Panc1 (cell line): ENCODE measurements around the gene SULT2B1. TPM values are rescaled to one million over a fixed set of nuclear protein-coding genes. Genes with fewer than 3 reads are reported as not detected.

Source experiments
- ATAC-seq: fragments of 200-7000 bp; cut with Tn5 transposase; 2 replicates; pipeline ENCODE4 v1.9.1; 2020; ENCODE audit warnings: mild to moderate bottlenecking, moderate library complexity
- BruUV-seq: library from RNA; stranded (reverse); fragments of 400-500 nt; replicated peaks from 2 replicates; lab custom pipeline; 2021; lab: Mats Ljungman, UMichigan
- CTCF ChIA-PET: fragments of 300-600 bp; sonication (Branson Sonifier 250); formaldehyde crosslinking; loops from one replicate; lab custom pipeline; 2022; ENCODE audit warnings: antibody characterized with exemption; lab: Charles Lee
- POLR2A ChIA-PET: fragments of 300-600 bp; sonication (Branson Sonifier 250); formaldehyde crosslinking; loops from one replicate; lab custom pipeline; 2022; ENCODE audit warnings: antibody characterized with exemption; lab: Charles Lee
- DNase-seq: peaks from one replicate; pipeline ENCODE4 v3.0.0-alpha.2; 2010; ENCODE audit warnings: low read depth, low spot score
- H3K27ac ChIP-seq: 2 replicates; pipeline ENCODE4 v1.5.1; 2011; ENCODE audit warnings: mild to moderate bottlenecking, low read length, inconsistent platforms
- H3K27me3 ChIP-seq: fragments of 200-500 bp; sonication (Bioruptor generic); 2 replicates; pipeline ENCODE4 v1.6.0; 2014; ENCODE audit warnings: low read length, inconsistent platforms; ENCODE audit not compliant: control insufficient read depth, insufficient read depth
- H3K36me3 ChIP-seq: fragments of 200-500 bp; sonication (Bioruptor generic); 2 replicates; pipeline ENCODE4 v1.5.1; 2014; ENCODE audit warnings: inconsistent platforms, mild to moderate bottlenecking, low read length, moderate library complexity; ENCODE audit not compliant: control insufficient read depth, insufficient read depth
- H3K4me1 ChIP-seq: 2 replicates; pipeline ENCODE4 v1.5.1; 2011; ENCODE audit warnings: inconsistent platforms, mild to moderate bottlenecking, low read length, moderate library complexity; ENCODE audit not compliant: control insufficient read depth, insufficient read depth
- H3K4me3 ChIP-seq, 2 experiments: 2 replicates each; pipeline ENCODE4 v1.5.1; 2011 to 2012; ENCODE audit warnings: low read depth in 2 of 2, low read length in 2 of 2, mild to moderate bottlenecking in 2 of 2, inconsistent platforms in 1 of 2, moderate library complexity in 1 of 2
- H3K9me3 ChIP-seq: fragments of 200-500 bp; sonication (Bioruptor generic); 2 replicates; pipeline ENCODE4 v1.5.1; 2014; ENCODE audit warnings: low read depth, mild to moderate bottlenecking, inconsistent platforms, low read length, moderate library complexity; ENCODE audit not compliant: control insufficient read depth, insufficient read depth
- CTCF ChIP-seq: fragments of 450-650 bp; IDR thresholded peaks from 2 replicates; pipeline ENCODE4 v1.5.1; 2017; ENCODE audit warnings: mild to moderate bottlenecking
- POLR2AphosphoS5 ChIP-seq: IDR thresholded peaks from 2 replicates; pipeline ENCODE4 v1.6.1; 2012; ENCODE audit warnings: mild to moderate bottlenecking, low read depth, low read length, moderate library complexity
- SIN3A ChIP-seq: IDR thresholded peaks from 2 replicates; pipeline ENCODE4 v1.6.1; 2012; ENCODE audit warnings: low read depth, mild to moderate bottlenecking, low read length, moderate library complexity, borderline replicate concordance; ENCODE audit not compliant: insufficient read depth
- TCF7L2 ChIP-seq: IDR thresholded peaks from 2 replicates; pipeline ENCODE4 v1.6.1; 2011; ENCODE audit warnings: mild to moderate bottlenecking, low read depth, low read length, inconsistent platforms
- in situ Hi-C: cut with HindIII; loops from 2 replicates; pipeline ENCODE4 v1.10.0; 2016; ENCODE audit warnings: low sequenced_read_pairs, low pct_unique_long_range_greater_than_20kb
- intact Hi-C: fragments of 100-400 bp; cut with micrococcal nuclease; formaldehyde crosslinking; loops from one replicate; pipeline ENCODE4 v1.10.0; 2022; ENCODE audit not compliant: unreplicated experiment
- total RNA-seq: library from RNA; stranded (reverse); gene quantifications from one replicate; pipeline ENCODE4 v1.2.1, GENCODE V29; 2021; ENCODE audit not compliant: unreplicated experiment
- TF ChIP-seq, protein P1 (sequence below), 2 experiments: IDR thresholded peaks; 2 replicates each; pipeline ENCODE4 v1.6.1; 2011 to 2012; ENCODE audit warnings: low read depth in 2 of 2, control low read depth in 1 of 2, low read length in 1 of 2, mild to moderate bottlenecking in 1 of 2, moderate library complexity in 1 of 2; ENCODE audit not compliant: insufficient read depth in 1 of 2

SULT2B1 gene
- total RNA-seq, 1 experiment from 2014 or later: 3.6 TPM

- TF ChIP-seq SIN3A (no peak), CTCF (no peak), TCF7L2 (no peak), POLR2AphosphoS5 (no peak)
- TF ChIP-seq, protein P1, sequence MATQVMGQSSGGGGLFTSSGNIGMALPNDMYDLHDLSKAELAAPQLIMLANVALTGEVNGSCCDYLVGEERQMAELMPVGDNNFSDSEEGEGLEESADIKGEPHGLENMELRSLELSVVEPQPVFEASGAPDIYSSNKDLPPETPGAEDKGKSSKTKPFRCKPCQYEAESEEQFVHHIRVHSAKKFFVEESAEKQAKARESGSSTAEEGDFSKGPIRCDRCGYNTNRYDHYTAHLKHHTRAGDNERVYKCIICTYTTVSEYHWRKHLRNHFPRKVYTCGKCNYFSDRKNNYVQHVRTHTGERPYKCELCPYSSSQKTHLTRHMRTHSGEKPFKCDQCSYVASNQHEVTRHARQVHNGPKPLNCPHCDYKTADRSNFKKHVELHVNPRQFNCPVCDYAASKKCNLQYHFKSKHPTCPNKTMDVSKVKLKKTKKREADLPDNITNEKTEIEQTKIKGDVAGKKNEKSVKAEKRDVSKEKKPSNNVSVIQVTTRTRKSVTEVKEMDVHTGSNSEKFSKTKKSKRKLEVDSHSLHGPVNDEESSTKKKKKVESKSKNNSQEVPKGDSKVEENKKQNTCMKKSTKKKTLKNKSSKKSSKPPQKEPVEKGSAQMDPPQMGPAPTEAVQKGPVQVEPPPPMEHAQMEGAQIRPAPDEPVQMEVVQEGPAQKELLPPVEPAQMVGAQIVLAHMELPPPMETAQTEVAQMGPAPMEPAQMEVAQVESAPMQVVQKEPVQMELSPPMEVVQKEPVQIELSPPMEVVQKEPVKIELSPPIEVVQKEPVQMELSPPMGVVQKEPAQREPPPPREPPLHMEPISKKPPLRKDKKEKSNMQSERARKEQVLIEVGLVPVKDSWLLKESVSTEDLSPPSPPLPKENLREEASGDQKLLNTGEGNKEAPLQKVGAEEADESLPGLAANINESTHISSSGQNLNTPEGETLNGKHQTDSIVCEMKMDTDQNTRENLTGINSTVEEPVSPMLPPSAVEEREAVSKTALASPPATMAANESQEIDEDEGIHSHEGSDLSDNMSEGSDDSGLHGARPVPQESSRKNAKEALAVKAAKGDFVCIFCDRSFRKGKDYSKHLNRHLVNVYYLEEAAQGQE (IDR thresholded peaks at IDR 0.05; ENCODE audit: insufficient read depth in 1 of 2, low read depth in 2 of 2, low read length in 1 of 2): no peak
- intact Hi-C loops (no loop called here), in situ Hi-C loops (no loop called here)
- Histone ChIP-seq H3K4me1 (peaks cover 3% of the 10 kb centered on the region), H3K4me3 (no peak overlapping the region), H3K36me3 (no peaks in the 10 kb centered on the region), H3K27ac (no peak overlapping the region), H3K9me3 (no peaks in the 10 kb centered on the region), H3K27me3 (no peaks in the 10 kb centered on the region)
- CTCF ChIA-PET: no interaction called here
- POLR2A ChIA-PET: no interaction called here
- BruUV-seq: no TSS peak
- DNase-seq (no peak), ATAC-seq (peak; percentile 33; the same call in 1 of the 2 replicates)
These were observed 6.9 kb upstream of the SULT2B1 start for GRCh38 chr19:48544856-48545750.

GRCh38 chr19:48547722-48548121 is 4.2 kb upstream of the SULT2B1 start:
- in situ Hi-C loops: no loop called here
- POLR2A ChIA-PET: no interaction called here
- TF ChIP-seq SIN3A: no peak
- TF ChIP-seq, protein P1 (IDR thresholded peaks at IDR 0.05; ENCODE audit: insufficient read depth in 1 of 2, low read depth in 2 of 2, low read length in 1 of 2): no peak
- no peak for TF ChIP-seq POLR2AphosphoS5
- TF ChIP-seq TCF7L2: no peak
- TF ChIP-seq CTCF: no peak

More at GRCh38 chr19:48547722-48548121, 4.2 kb upstream of the SULT2B1 start:
- no peak overlapping the region for H3K4me3 ChIP-seq
- no TSS peak for BruUV-seq
- DNase-seq: no peak
- ATAC-seq: no peak
- CTCF ChIA-PET: no interaction called here
- intact Hi-C loops: no loop called here
- peaks cover 8% of the 10 kb centered on the region for H3K4me1 ChIP-seq
- no peaks in the 10 kb centered on the region for H3K27me3 ChIP-seq
- H3K36me3 ChIP-seq: no peaks in the 10 kb centered on the region
- H3K9me3 ChIP-seq: no peaks in the 10 kb centered on the region
- no peak overlapping the region for H3K27ac ChIP-seq
